Measurements from ENCODE around the gene MAP2K5. TPM values are rescaled to one million over a fixed set of nuclear protein-coding genes. Genes with fewer than 3 reads are reported as not detected.

Gene MAP2K5
- total RNA-seq, 4 donors from 2014 or later: 7.2 to 14.2 (median 9.3) TPM

- TF ChIP-seq CTCF (IDR thresholded peaks at IDR 0.05): no peak
- no peak for DNase-seq (ENCODE audit: low spot score)
- no peak for ATAC-seq (ENCODE audit: low FRiP score)
These were observed 298.9 kb downstream of the MAP2K5 start for GRCh38 chr15:67841513-67841762.

GRCh38 chr15:67843092-67843501, 300.6 kb downstream of the MAP2K5 start:
- no peak for ATAC-seq (ENCODE audit: low FRiP score)
- no peak for DNase-seq (ENCODE audit: low spot score)
- no peak for TF ChIP-seq CTCF (IDR thresholded peaks at IDR 0.05)

DNA sequence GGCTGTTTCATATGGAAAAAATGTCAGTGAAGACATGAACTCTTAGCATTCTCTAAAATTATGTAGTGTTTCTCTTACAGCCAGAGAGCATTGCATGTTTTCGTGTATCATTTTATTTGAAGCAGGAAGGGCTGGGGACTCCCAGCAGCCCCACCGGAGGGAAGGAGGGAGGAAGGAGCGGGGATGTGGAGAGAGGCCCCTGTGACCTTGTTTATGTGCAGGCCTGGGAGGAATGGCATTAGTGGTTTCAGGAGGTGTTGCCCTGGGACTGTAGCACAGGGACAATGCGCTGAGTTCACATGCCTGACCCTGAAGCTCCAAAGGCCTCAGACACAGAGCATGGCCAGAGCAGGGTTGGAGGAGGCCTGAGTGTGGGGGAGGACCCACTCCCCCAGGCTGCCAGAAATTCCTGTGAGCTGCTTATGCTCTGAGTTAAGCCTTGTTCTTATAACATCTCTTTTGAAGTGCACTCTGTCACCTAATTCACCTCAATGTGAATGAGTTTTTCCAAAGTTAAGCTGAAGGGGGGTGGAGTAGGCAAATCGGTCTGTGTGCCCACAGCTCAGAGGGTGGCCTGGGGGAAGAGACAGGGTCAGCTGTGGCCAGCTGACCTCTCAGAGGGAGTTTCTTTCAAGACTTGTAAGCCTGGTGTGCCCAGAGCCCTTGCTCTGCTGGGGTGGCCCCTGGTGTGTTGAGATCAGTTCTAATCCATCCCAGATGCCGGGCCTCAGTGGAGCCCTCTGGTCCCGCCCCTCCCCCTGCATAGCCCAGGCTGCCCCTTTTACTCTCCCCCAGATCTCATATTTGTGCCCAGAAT, 301.3 kb downstream of the MAP2K5 start:
- DNase-seq (ENCODE audit: low spot score) (no peak), ATAC-seq (ENCODE audit: low FRiP score) (peak; percentile 66)
- TF ChIP-seq CTCF (IDR thresholded peaks at IDR 0.05): no peak

GRCh38 chr15:67845974-67846373, 303.5 kb downstream of the MAP2K5 start:
- TF ChIP-seq CTCF (IDR thresholded peaks at IDR 0.05): no peak
- DNase-seq (ENCODE audit: low spot score) (no peak), ATAC-seq (ENCODE audit: low FRiP score) (no peak)

- ATAC-seq (ENCODE audit: low FRiP score): no peak
- TF ChIP-seq CTCF (IDR thresholded peaks at IDR 0.05): no peak
- DNase-seq (ENCODE audit: low spot score): no peak
These were observed 307.0 kb downstream of the MAP2K5 start for GRCh38 chr15:67849538-67849937.

- no peak for ATAC-seq (ENCODE audit: low FRiP score)
- no peak for TF ChIP-seq CTCF (IDR thresholded peaks at IDR 0.05)
- no peak for DNase-seq (ENCODE audit: low spot score)
These were observed 307.8 kb downstream of the MAP2K5 start for GRCh38 chr15:67850336-67850735.

DNA sequence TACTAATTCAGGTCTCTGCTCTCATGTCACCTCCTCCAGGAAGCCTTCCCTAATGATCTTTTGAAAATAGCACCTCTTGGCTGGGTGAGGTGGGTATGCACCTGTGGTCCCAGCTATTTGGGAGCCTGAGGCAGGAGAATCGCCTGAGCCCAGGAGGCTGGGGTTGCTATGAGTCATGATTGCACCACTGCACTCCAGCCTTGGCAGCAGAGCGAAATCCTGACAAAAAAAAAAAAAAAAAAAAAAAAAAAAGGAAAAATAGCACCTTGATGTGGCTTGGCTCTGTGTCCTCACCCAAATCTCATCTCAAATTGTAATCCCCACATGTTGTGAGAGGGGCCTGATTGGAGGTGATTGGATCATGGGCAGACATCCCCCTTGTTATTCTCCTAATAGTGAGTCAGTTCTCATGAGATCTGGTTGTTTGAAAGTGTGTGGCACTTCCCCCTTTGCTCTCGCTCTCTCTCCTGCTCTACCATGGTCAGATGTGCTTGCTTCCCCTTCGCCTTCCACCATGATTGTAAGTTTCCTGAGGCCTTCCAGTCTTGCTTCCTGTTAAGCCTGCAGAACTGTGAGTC, 308.6 kb downstream of the MAP2K5 start:
- peak; percentile 65 for ATAC-seq (ENCODE audit: low FRiP score)
- no peak for DNase-seq (ENCODE audit: low spot score)
- TF ChIP-seq CTCF (IDR thresholded peaks at IDR 0.05): no peak

All from omental fat pad (tissue), 4 donors.